Measurements from ENCODE around the gene EXOC6B.

EXOC6B gene

DNA sequence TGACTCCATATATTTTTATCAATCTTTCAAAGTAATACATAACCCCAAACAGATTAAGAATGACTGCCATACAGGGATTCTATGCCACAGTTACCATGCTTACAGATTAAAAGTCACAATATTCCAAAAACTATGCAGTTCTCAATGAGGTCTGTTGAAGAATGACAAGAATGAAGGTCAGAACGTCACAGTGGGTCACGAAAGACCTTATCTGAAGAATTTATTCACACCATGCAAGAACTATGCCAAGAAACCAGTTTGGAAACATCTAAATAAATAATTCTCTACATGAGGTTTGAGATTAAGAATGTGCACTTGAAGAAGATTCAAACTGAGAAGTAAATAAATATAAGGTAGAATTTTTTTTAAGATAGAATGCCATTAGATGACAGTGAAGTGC is 253.3 kb downstream of the EXOC6B start:
- Histone ChIP-seq H2AFZ (ENCODE audit: low read length) (no peak overlapping the region), H3K18ac (ENCODE audit: low read length) (no peak overlapping the region), H2BK120ac (ENCODE audit: low read depth, low read length) (no peak overlapping the region), H3K4me1 (ENCODE audit: control insufficient read depth in 2 of 2, insufficient read depth in 1 of 2, low read depth in 1 of 2, low read length in 2 of 2) (no peaks in the 10 kb centered on the region), H2BK15ac (ENCODE audit: low read length) (no peak overlapping the region), H2BK5ac (ENCODE audit: low read length) (no peak overlapping the region), H3K9me3 (replicated peaks in 1 of 2; ENCODE audit: control insufficient read depth in 2 of 2, insufficient read depth in 1 of 2, low read depth in 1 of 2, low read length in 2 of 2) (no peaks in the 10 kb centered on the region), H4K8ac (ENCODE audit: low read depth, low read length) (no peak overlapping the region), H3K4me3 (ENCODE audit: low read length in 2 of 2) (no peak overlapping the region), H3K27me3 (ENCODE audit: control insufficient read depth in 3 of 3, insufficient read depth in 3 of 3, low read depth in 1 of 3, low read length in 3 of 3) (no peaks in the 10 kb centered on the region), H3K36me3 (replicated peaks in 1 of 2; ENCODE audit: control insufficient read depth in 2 of 2, insufficient read depth in 2 of 2, low read length in 2 of 2) (no peaks in the 10 kb centered on the region), H4K91ac (ENCODE audit: low read depth, low read length, poor library complexity) (no peak overlapping the region), H3K14ac (ENCODE audit: low read length) (no peak overlapping the region), H3K27ac (replicated peaks; ENCODE audit: low read length) (no peak overlapping the region), H3K4ac (ENCODE audit: low read length) (no peak overlapping the region), H2BK12ac (ENCODE audit: low read length) (no peak overlapping the region), H3K4me2 (ENCODE audit: insufficient read depth, low read length, poor library complexity, severe bottlenecking) (no peak overlapping the region), H3K79me1 (ENCODE audit: low read depth, low read length) (no peaks in the 10 kb centered on the region), H3K9ac (ENCODE audit: low read depth, low read length, poor library complexity) (no peak overlapping the region), H3K23ac (ENCODE audit: low read depth, low read length, poor library complexity) (no peak overlapping the region), H2AK5ac (ENCODE audit: low read depth, low read length) (no peak overlapping the region)
- no CpG with 5 or more reads among the region's 2 CpGs for WGBS, 2 donors (ENCODE audit: extremely low coverage in 2 of 2, insufficient read length in 2 of 2, insufficient replicate concordance in 1 of 2)
- DNase-seq (ENCODE audit: low spot score) = no peak

DNA sequence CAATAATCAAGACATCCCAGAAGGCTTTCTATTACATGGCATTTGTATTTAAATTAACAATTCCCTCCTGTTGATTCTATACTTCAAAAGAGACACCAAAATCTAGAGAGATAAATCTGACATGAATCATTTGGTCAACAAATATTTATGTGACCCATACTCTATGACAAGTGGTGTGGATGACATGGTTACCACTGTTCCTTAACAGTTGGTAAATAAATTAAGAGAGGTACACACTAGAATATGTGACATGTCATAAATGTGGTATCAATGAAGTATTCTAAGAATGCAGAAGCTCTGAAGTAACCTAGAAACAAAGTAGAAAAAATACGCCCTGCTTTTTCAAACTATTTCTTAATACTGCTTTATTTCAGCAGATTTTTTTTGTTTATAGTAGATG is 255.4 kb downstream of the EXOC6B start:
- H3K14ac ChIP-seq (ENCODE audit: low read length) = no peak overlapping the region
- no peaks in the 10 kb centered on the region for H3K4me1 ChIP-seq (ENCODE audit: control insufficient read depth in 2 of 2, insufficient read depth in 1 of 2, low read depth in 1 of 2, low read length in 2 of 2)
- no peak overlapping the region for H2BK5ac ChIP-seq (ENCODE audit: low read length)
- no peak overlapping the region for H2BK15ac ChIP-seq (ENCODE audit: low read length)
- no peak overlapping the region for H3K27ac ChIP-seq (replicated peaks; ENCODE audit: low read length)
- H3K23ac ChIP-seq (ENCODE audit: low read depth, low read length, poor library complexity) = no peak overlapping the region
- no peaks in the 10 kb centered on the region for H3K36me3 ChIP-seq (replicated peaks in 1 of 2; ENCODE audit: control insufficient read depth in 2 of 2, insufficient read depth in 2 of 2, low read length in 2 of 2)
- H3K27me3 ChIP-seq (ENCODE audit: control insufficient read depth in 3 of 3, insufficient read depth in 3 of 3, low read depth in 1 of 3, low read length in 3 of 3) = no peaks in the 10 kb centered on the region
- H2BK120ac ChIP-seq (ENCODE audit: low read depth, low read length) = no peak overlapping the region
- no peaks in the 10 kb centered on the region for H3K9me3 ChIP-seq (replicated peaks in 1 of 2; ENCODE audit: control insufficient read depth in 2 of 2, insufficient read depth in 1 of 2, low read depth in 1 of 2, low read length in 2 of 2)
- no peak overlapping the region for H2BK12ac ChIP-seq (ENCODE audit: low read length)
- H2AFZ ChIP-seq (ENCODE audit: low read length) = no peak overlapping the region
- no peak overlapping the region for H3K9ac ChIP-seq (ENCODE audit: low read depth, low read length, poor library complexity)
- no peak overlapping the region for H2AK5ac ChIP-seq (ENCODE audit: low read depth, low read length)
- no peak overlapping the region for H3K4me2 ChIP-seq (ENCODE audit: insufficient read depth, low read length, poor library complexity, severe bottlenecking)
- H4K91ac ChIP-seq (ENCODE audit: low read depth, low read length, poor library complexity) = no peak overlapping the region
- H3K79me1 ChIP-seq (ENCODE audit: low read depth, low read length) = no peaks in the 10 kb centered on the region
- no peak overlapping the region for H4K8ac ChIP-seq (ENCODE audit: low read depth, low read length)
- H3K4ac ChIP-seq (ENCODE audit: low read length) = no peak overlapping the region
- H3K4me3 ChIP-seq (ENCODE audit: low read length in 2 of 2) = no peak overlapping the region
- H3K18ac ChIP-seq (ENCODE audit: low read length) = no peak overlapping the region
- no peak for DNase-seq (ENCODE audit: low spot score)
- WGBS, 2 donors (ENCODE audit: extremely low coverage in 2 of 2, insufficient read length in 2 of 2, insufficient replicate concordance in 1 of 2) = no CpG with 5 or more reads among the region's 1 CpG

DNA sequence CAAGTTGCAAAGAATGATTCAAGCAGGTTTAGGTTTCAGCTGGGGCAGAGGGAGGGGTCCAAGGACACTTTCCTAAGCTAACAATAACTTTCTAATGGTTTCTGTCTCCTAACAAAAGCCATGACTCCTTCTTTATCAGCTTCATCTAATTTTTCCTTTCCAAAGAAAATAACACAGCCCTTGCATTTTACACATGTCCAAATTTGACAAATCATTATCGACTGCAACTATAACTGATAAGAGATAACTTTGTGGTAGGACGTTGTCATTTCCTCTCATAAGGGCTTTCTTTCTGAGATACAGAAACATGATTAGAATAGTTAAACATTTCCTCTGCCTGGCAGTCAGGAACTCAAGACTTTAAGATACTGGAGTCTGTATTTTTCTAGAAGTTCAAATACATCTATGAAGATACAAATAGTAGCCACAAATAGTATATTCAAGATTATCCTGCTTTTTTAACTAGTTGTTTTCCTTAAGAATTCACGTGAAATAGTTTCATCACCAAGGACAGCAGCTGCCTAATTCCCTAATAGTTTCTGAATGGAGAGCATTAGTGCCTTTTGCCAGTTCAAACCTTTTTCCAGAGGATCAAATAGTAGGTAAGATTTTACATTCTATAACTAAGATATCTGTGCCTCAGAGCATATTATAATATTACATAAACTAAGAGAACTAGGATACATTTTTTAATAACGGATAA is 263.2 kb downstream of the EXOC6B start:
- no peak overlapping the region for H3K27ac ChIP-seq (replicated peaks; ENCODE audit: low read length)
- WGBS, 2 donors (ENCODE audit: extremely low coverage in 2 of 2, insufficient read length in 2 of 2, insufficient replicate concordance in 1 of 2) = no CpG with 5 or more reads among the region's 4 CpGs
- H3K9me3 ChIP-seq (replicated peaks in 1 of 2; ENCODE audit: control insufficient read depth in 2 of 2, insufficient read depth in 1 of 2, low read depth in 1 of 2, low read length in 2 of 2) = no peaks in the 10 kb centered on the region
- H2AK5ac ChIP-seq (ENCODE audit: low read depth, low read length) = no peak overlapping the region
- no peaks in the 10 kb centered on the region for H3K79me1 ChIP-seq (ENCODE audit: low read depth, low read length)
- H2BK120ac ChIP-seq (ENCODE audit: low read depth, low read length) = no peak overlapping the region
- no peak overlapping the region for H2AFZ ChIP-seq (ENCODE audit: low read length)
- no peak overlapping the region for H2BK15ac ChIP-seq (ENCODE audit: low read length)
- no peak overlapping the region for H4K8ac ChIP-seq (ENCODE audit: low read depth, low read length)
- H3K36me3 ChIP-seq (replicated peaks in 1 of 2; ENCODE audit: control insufficient read depth in 2 of 2, insufficient read depth in 2 of 2, low read length in 2 of 2) = no peaks in the 10 kb centered on the region
- no peak overlapping the region for H3K4ac ChIP-seq (ENCODE audit: low read length)
- H3K18ac ChIP-seq (ENCODE audit: low read length) = no peak overlapping the region
- no peak overlapping the region for H3K23ac ChIP-seq (ENCODE audit: low read depth, low read length, poor library complexity)
- H3K9ac ChIP-seq (ENCODE audit: low read depth, low read length, poor library complexity) = no peak overlapping the region
- DNase-seq (ENCODE audit: low spot score) = no peak
- no peaks in the 10 kb centered on the region for H3K27me3 ChIP-seq (ENCODE audit: control insufficient read depth in 3 of 3, insufficient read depth in 3 of 3, low read depth in 1 of 3, low read length in 3 of 3)
- H2BK12ac ChIP-seq (ENCODE audit: low read length) = no peak overlapping the region
- H3K4me3 ChIP-seq (ENCODE audit: low read length in 2 of 2) = no peak overlapping the region
- no peak overlapping the region for H3K4me2 ChIP-seq (ENCODE audit: insufficient read depth, low read length, poor library complexity, severe bottlenecking)
- peaks cover 0 to 13% of the 10 kb centered on the region in 2 donors for H3K4me1 ChIP-seq (ENCODE audit: control insufficient read depth in 2 of 2, insufficient read depth in 1 of 2, low read depth in 1 of 2, low read length in 2 of 2)
- no peak overlapping the region for H3K14ac ChIP-seq (ENCODE audit: low read length)
- no peak overlapping the region for H4K91ac ChIP-seq (ENCODE audit: low read depth, low read length, poor library complexity)
- no peak overlapping the region for H2BK5ac ChIP-seq (ENCODE audit: low read length)

DNA sequence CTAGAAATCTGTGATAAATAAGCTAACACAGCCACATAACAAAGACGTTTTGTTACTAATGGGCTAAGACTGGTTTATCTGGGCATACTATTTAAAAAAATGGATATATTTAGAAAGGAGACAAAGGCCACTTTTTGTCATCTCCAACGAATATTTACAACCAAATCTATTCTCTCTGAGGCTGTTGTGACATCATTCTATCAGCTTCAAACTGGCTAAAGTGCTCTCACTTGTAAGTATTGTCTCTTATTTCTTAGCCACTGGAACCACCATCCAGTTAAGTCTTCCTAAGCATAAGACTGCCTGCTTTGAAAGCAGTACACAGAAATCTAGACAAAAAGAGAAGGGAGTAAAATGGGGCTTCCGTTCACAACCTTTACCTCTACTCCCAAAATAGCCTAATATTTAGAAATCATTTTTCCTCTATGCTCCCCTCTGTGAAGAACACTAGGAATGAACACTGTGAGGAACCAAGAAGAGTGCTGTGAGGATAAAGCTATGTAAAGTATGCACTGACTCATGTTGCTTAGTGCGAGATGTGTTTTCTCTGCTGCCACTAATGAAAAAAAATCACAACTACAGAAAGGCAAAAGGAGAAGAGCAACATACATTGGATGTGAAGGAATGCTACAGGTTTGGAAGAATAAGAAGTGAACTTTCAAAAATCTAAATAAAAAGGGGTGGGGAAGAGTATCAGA is 264.1 kb downstream of the EXOC6B start:
- WGBS, 2 donors (ENCODE audit: extremely low coverage in 2 of 2, insufficient read length in 2 of 2, insufficient replicate concordance in 1 of 2) = no CpG with 5 or more reads among the region's 4 CpGs
- no peak for DNase-seq (ENCODE audit: low spot score)
- Histone ChIP-seq H3K18ac (ENCODE audit: low read length) (no peak overlapping the region), H3K23ac (ENCODE audit: low read depth, low read length, poor library complexity) (no peak overlapping the region), H4K8ac (ENCODE audit: low read depth, low read length) (no peak overlapping the region), H3K27me3 (ENCODE audit: control insufficient read depth in 3 of 3, insufficient read depth in 3 of 3, low read depth in 1 of 3, low read length in 3 of 3) (no peaks in the 10 kb centered on the region), H3K9ac (ENCODE audit: low read depth, low read length, poor library complexity) (no peak overlapping the region), H3K9me3 (replicated peaks in 1 of 2; ENCODE audit: control insufficient read depth in 2 of 2, insufficient read depth in 1 of 2, low read depth in 1 of 2, low read length in 2 of 2) (no peaks in the 10 kb centered on the region), H3K36me3 (replicated peaks in 1 of 2; ENCODE audit: control insufficient read depth in 2 of 2, insufficient read depth in 2 of 2, low read length in 2 of 2) (no peaks in the 10 kb centered on the region), H2BK5ac (ENCODE audit: low read length) (no peak overlapping the region), H3K4ac (ENCODE audit: low read length) (no peak overlapping the region), H2BK12ac (ENCODE audit: low read length) (no peak overlapping the region), H3K4me2 (ENCODE audit: insufficient read depth, low read length, poor library complexity, severe bottlenecking) (no peak overlapping the region), H3K79me1 (ENCODE audit: low read depth, low read length) (no peaks in the 10 kb centered on the region), H3K4me1 (ENCODE audit: control insufficient read depth in 2 of 2, insufficient read depth in 1 of 2, low read depth in 1 of 2, low read length in 2 of 2) (peaks cover 0 to 13% of the 10 kb centered on the region in 2 donors), H3K4me3 (ENCODE audit: low read length in 2 of 2) (no peak overlapping the region), H3K14ac (ENCODE audit: low read length) (no peak overlapping the region), H2BK15ac (ENCODE audit: low read length) (no peak overlapping the region), H2AK5ac (ENCODE audit: low read depth, low read length) (no peak overlapping the region), H4K91ac (ENCODE audit: low read depth, low read length, poor library complexity) (no peak overlapping the region), H2AFZ (ENCODE audit: low read length) (no peak overlapping the region), H2BK120ac (ENCODE audit: low read depth, low read length) (no peak overlapping the region), H3K27ac (replicated peaks; ENCODE audit: low read length) (no peak overlapping the region)

All from neuronal stem cell (in vitro differentiated cells).